HL-60 (cell line): Measurements from ENCODE around the gene TMEM163.

ENCODE experiments used
- DNase-seq, 2 experiments: peaks; one replicate each; pipeline ENCODE4 v3.0.0-alpha.2; 2010 to 2020; ENCODE audit warnings: low read depth in 1 of 2, low spot score in 1 of 2
- H3K27ac ChIP-seq: fragments of 250-450 bp; sonication (Bioruptor Pico); replicated peaks from 2 replicates; pipeline ENCODE4 v1.5.1; 2020; ENCODE audit warnings: mild to moderate bottlenecking, moderate library complexity
- H3K27me3 ChIP-seq: fragments of 250-450 bp; sonication (Bioruptor Pico); 2 replicates; pipeline ENCODE4 v1.5.1; 2021; ENCODE audit warnings: mild to moderate bottlenecking, moderate library complexity; ENCODE audit not compliant: insufficient read depth, poor library complexity, severe bottlenecking
- H3K4me3 ChIP-seq: replicated peaks from 2 replicates; pipeline ENCODE4 v1.5.1; 2011; ENCODE audit warnings: mild to moderate bottlenecking, control low read depth, low read length; ENCODE audit not compliant: insufficient read depth
- CTCF ChIP-seq: IDR thresholded peaks from one replicate; pipeline ENCODE4 v1.5.1; 2011; ENCODE audit warnings: low read length, control low read depth, inconsistent platforms; ENCODE audit not compliant: insufficient read depth
- GABPA ChIP-seq: IDR thresholded peaks from 2 replicates; pipeline ENCODE4 v1.6.1; 2012; ENCODE audit warnings: low read depth
- POLR2AphosphoS5 ChIP-seq: IDR thresholded peaks from 2 replicates; pipeline ENCODE4 v1.6.1; 2012; ENCODE audit warnings: low read depth
- REST ChIP-seq: IDR thresholded peaks from 2 replicates; pipeline ENCODE4 v1.6.1; 2012; ENCODE audit warnings: low read depth; ENCODE audit not compliant: insufficient replicate concordance
- SPI1 ChIP-seq: IDR thresholded peaks from 2 replicates; pipeline ENCODE4 v1.6.1; 2012; ENCODE audit warnings: low read depth, mild to moderate bottlenecking, borderline replicate concordance

Gene TMEM163

DNA sequence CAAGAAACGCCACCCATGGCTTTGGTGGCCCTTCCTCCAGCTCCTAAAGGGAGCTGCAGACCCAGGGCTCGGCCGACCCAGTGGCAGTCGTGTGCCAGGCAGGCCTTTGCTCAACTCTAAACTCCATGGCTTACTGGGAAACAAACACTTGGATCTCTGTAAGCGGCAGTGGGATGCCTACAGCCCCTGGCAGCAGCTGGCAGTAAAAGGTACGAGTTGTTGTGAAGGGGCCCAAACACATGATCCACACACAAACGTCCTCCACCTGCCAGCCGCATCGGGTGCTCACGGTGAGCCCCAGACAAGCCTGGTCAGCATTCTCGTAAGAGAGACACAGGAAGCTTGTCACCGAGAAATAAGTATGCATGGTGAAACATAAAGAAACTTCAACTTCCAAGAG, 250.0 kb downstream of the TMEM163 start:
- TF ChIP-seq POLR2AphosphoS5 (no peak), CTCF (no peak), REST (no peak)
- H3K27me3 ChIP-seq, result peaks cover 4% of the 10 kb centered on the region
- no peak for DNase-seq
- H3K4me3 ChIP-seq, result no peak overlapping the region
- H3K27ac ChIP-seq, result no peak overlapping the region

DNA sequence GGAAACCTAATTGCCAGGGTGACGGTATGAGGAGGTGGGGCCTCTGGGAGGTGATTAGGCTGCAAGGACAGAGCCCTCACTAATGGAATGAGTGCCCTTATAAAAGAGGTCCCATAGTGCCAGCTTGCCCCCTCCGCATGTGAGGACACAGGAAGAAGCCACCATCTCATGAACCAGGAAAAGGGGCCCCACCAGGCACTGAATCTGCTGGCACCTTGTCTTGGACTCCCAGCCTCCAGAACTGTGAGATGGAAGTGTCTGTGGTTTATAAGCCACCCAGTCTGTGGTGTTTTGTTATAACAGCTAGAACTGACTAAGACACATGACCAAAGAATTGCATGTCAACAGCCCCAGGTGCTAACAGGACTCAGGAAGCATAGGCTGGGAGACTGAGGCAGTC, 250.6 kb downstream of the TMEM163 start:
- DNase-seq, result no peak
- Histone ChIP-seq H3K27me3 (peaks cover 4% of the 10 kb centered on the region), H3K4me3 (no peak overlapping the region), H3K27ac (no peak overlapping the region)
- no peak for TF ChIP-seq GABPA
- no peak for TF ChIP-seq SPI1
- no peak for TF ChIP-seq CTCF
- TF ChIP-seq POLR2AphosphoS5, result no peak
- TF ChIP-seq REST, result no peak

DNA sequence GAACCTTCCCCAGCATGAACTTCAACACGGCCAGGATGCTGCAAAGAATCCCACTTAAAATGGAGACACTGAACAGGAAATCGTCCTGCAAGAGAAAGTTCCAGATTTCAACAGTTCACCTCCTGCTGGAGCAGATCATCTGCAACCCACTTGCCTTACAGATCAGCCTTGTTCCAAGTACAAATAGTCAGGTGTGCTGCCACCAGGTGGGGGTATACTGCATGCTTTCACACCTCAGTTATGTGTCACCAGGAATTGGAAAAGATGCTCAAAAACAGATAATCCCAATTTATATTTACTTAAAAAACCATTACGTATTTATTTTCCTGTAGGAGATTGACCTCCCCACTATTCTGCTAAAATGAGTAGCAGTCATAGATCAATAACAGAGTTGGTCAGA, 252.7 kb downstream of the TMEM163 start:
- no peak for TF ChIP-seq POLR2AphosphoS5
- no peak for TF ChIP-seq SPI1
- TF ChIP-seq CTCF, result no peak
- no peak for TF ChIP-seq GABPA
- no peak for TF ChIP-seq REST
- Histone ChIP-seq H3K4me3 (no peak overlapping the region), H3K27ac (no peak overlapping the region), H3K27me3 (no peaks in the 10 kb centered on the region)
- no peak for DNase-seq
